Measurements from ENCODE around the gene UBAP2L.

The UBAP2L gene

DNA sequence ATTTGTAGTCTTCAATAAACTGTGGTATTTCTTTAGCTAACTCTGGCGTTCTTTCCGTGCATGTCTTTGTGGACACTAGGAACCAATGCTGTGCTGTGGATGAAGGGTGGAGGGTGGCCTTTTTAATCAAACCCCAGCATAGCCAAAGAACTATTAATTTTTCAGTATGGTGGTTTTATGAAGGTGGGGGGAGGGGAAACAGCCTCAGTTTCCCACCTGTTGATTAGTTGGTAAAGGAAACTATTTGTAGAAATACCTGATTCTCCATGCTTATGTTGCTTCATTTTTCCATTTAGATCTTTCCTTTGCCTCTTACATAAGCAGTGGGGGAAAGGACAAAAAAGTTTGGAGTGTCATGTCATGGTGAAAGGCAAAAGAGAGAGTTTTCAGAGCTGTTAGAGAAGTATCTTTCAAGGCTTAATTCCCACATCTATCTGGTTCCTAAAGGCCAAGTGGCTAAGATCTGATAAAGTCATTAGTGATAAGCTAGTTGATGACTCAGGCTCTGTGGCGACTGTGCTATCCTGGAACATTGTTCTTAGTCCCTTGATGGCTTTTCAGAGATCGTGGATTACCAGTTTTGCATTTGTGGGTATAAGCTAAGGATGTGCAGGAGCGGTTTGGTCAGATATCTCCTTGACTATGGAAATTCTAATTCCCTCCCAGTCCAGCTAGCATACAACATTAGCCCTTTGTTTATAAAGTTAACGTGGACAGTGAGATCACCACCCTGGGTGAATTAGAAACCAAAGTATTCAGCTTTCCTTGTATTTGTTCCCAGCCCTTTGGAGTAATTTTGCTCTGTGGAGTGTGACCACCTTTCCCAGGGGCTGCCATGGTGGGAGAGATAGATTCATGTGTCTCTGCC is 42.9 kb downstream of the UBAP2L start:
- Histone ChIP-seq H3K4me1 (ENCODE audit: insufficient read depth, low read length, poor library complexity, severe bottlenecking) (no peaks in the 10 kb centered on the region), H3K9ac (ENCODE audit: low read depth, low read length, poor library complexity, severe bottlenecking) (no peak overlapping the region), H3K9me3 (ENCODE audit: insufficient read depth, low read depth, low read length) (no peaks in the 10 kb centered on the region)

DNA sequence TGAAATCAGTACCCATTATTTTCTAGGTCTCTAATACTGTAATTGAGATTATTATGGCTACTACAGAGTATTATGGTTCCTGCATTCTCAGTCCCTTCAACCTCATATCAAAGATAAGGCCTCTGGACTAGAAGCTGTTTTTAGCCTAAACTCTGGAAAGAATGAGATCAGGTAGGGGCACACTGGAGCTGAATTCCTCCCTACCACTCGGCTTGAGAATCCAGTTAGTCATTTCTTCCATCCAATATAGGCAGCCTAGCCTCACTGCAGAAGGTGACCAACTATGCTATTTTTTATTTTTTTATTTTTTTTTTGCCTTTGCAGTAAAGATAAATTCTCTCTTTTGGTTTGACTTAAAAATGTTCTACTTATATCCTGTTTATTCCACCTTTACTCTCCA is 43.7 kb downstream of the UBAP2L start:
- Histone ChIP-seq H3K4me1 (ENCODE audit: insufficient read depth, low read length, poor library complexity, severe bottlenecking) (no peaks in the 10 kb centered on the region), H2AFZ (ENCODE audit: low read length) (no peak overlapping the region), H3K36me3 (ENCODE audit: insufficient read depth, low read length) (peaks cover 76% of the 10 kb centered on the region; the same call in 1 of the 2 replicates), H3K4me3 (ENCODE audit: low read length, poor library complexity, severe bottlenecking) (no peak overlapping the region), H3K9ac (ENCODE audit: low read depth, low read length, poor library complexity, severe bottlenecking) (no peak overlapping the region), H3K27me3 (ENCODE audit: insufficient read depth, low read length, poor library complexity, severe bottlenecking) (no peaks in the 10 kb centered on the region), H4K20me1 (ENCODE audit: insufficient read depth, low read length, poor library complexity, severe bottlenecking) (peaks cover 8% of the 10 kb centered on the region), H3K9me3 (ENCODE audit: insufficient read depth, low read depth, low read length) (no peaks in the 10 kb centered on the region), H3F3A (ENCODE audit: low read depth) (no peaks in the 10 kb centered on the region; the same call in 1 of the 2 replicates), H3K9me2 (replicated peaks; ENCODE audit: low read depth, low read length) (no peaks in the 10 kb centered on the region), H3K4me2 (ENCODE audit: low read depth, low read length, poor library complexity, severe bottlenecking) (no peak overlapping the region), H3K79me2 (ENCODE audit: insufficient read depth, low read length) (no peaks in the 10 kb centered on the region)
- TF ChIP-seq, protein P1, sequence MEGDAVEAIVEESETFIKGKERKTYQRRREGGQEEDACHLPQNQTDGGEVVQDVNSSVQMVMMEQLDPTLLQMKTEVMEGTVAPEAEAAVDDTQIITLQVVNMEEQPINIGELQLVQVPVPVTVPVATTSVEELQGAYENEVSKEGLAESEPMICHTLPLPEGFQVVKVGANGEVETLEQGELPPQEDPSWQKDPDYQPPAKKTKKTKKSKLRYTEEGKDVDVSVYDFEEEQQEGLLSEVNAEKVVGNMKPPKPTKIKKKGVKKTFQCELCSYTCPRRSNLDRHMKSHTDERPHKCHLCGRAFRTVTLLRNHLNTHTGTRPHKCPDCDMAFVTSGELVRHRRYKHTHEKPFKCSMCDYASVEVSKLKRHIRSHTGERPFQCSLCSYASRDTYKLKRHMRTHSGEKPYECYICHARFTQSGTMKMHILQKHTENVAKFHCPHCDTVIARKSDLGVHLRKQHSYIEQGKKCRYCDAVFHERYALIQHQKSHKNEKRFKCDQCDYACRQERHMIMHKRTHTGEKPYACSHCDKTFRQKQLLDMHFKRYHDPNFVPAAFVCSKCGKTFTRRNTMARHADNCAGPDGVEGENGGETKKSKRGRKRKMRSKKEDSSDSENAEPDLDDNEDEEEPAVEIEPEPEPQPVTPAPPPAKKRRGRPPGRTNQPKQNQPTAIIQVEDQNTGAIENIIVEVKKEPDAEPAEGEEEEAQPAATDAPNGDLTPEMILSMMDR (conservative IDR thresholded peaks at IDR 0.05; ENCODE audit: low read length) = no peak
- TF ChIP-seq EZH2phosphoT487 (IDR thresholded peaks at IDR 0.05; ENCODE audit: borderline replicate concordance) = no peak

More for the DNA sequence above, 42.9 kb downstream of the UBAP2L start:
- H3K36me3 ChIP-seq (ENCODE audit: insufficient read depth, low read length) = peaks cover 76% of the 10 kb centered on the region; the same call in 1 of the 2 replicates
- no peaks in the 10 kb centered on the region for H3K79me2 ChIP-seq (ENCODE audit: insufficient read depth, low read length)
- peaks cover 8% of the 10 kb centered on the region for H4K20me1 ChIP-seq (ENCODE audit: insufficient read depth, low read length, poor library complexity, severe bottlenecking)
- no peak overlapping the region for H3K4me3 ChIP-seq (ENCODE audit: low read length, poor library complexity, severe bottlenecking)
- no peak for TF ChIP-seq EZH2phosphoT487 (IDR thresholded peaks at IDR 0.05; ENCODE audit: borderline replicate concordance)
- TF ChIP-seq, protein P1 (conservative IDR thresholded peaks at IDR 0.05; ENCODE audit: low read length) = no peak
- H3F3A ChIP-seq (ENCODE audit: low read depth) = no peaks in the 10 kb centered on the region; the same call in 1 of the 2 replicates
- no peak overlapping the region for H2AFZ ChIP-seq (ENCODE audit: low read length)
- no peak overlapping the region for H3K4me2 ChIP-seq (ENCODE audit: low read depth, low read length, poor library complexity, severe bottlenecking)
- no peaks in the 10 kb centered on the region for H3K27me3 ChIP-seq (ENCODE audit: insufficient read depth, low read length, poor library complexity, severe bottlenecking)
- H3K9me2 ChIP-seq (replicated peaks; ENCODE audit: low read depth, low read length) = no peaks in the 10 kb centered on the region

DNA sequence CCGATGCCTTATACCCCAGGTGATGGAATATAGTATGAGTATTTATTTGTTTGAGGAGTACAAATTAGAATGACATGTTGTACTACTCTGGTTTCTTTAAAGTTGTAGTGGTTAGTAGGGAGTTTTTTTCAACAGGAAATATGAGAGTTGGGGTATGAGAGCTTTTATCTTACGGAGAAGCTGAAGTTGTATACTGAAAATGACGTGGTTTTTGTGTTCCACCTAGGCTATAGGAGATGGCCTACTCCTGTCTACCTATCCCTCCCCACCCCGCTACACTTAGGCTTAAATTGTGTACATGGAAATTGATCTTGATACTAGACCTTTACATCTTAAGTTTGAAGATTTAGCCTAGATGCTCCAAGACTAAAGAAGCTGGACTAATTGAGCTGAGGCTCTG is 44.8 kb downstream of the UBAP2L start:
- Histone ChIP-seq H3K27me3 (ENCODE audit: insufficient read depth, low read length, poor library complexity, severe bottlenecking) (no peaks in the 10 kb centered on the region), H3K4me2 (ENCODE audit: low read depth, low read length, poor library complexity, severe bottlenecking) (no peak overlapping the region), H3K4me1 (ENCODE audit: insufficient read depth, low read length, poor library complexity, severe bottlenecking) (no peaks in the 10 kb centered on the region), H4K20me1 (ENCODE audit: insufficient read depth, low read length, poor library complexity, severe bottlenecking) (peaks cover 8% of the 10 kb centered on the region), H3K4me3 (ENCODE audit: low read length, poor library complexity, severe bottlenecking) (no peak overlapping the region), H3K9me3 (ENCODE audit: insufficient read depth, low read depth, low read length) (no peaks in the 10 kb centered on the region), H3K9ac (ENCODE audit: low read depth, low read length, poor library complexity, severe bottlenecking) (no peak overlapping the region), H3K9me2 (replicated peaks; ENCODE audit: low read depth, low read length) (no peaks in the 10 kb centered on the region), H2AFZ (ENCODE audit: low read length) (no peak overlapping the region), H3F3A (ENCODE audit: low read depth) (no peaks in the 10 kb centered on the region; the same call in 1 of the 2 replicates), H3K36me3 (ENCODE audit: insufficient read depth, low read length) (peaks cover 74% of the 10 kb centered on the region; the same call in 1 of the 2 replicates), H3K79me2 (ENCODE audit: insufficient read depth, low read length) (no peaks in the 10 kb centered on the region)
- TF ChIP-seq, protein P1 (conservative IDR thresholded peaks at IDR 0.05; ENCODE audit: low read length) = no peak
- no peak for TF ChIP-seq EZH2phosphoT487 (IDR thresholded peaks at IDR 0.05; ENCODE audit: borderline replicate concordance)
